Mucosa of stomach (tissue), 1 donor: ENCODE measurements around the gene EPM2AIP1.

Experiments
- H3K27me3 ChIP-seq: one replicate; pipeline ENCODE4 v1.7.0; 2013; ENCODE audit warnings: mild to moderate bottlenecking, low read length; ENCODE audit not compliant: control insufficient read depth, insufficient read depth
- H3K36me3 ChIP-seq: one replicate; pipeline ENCODE4 v1.7.0; 2013; ENCODE audit warnings: low read length; ENCODE audit not compliant: control insufficient read depth, insufficient read depth
- H3K4me1 ChIP-seq: one replicate; pipeline ENCODE4 v1.7.0; 2013; ENCODE audit warnings: mild to moderate bottlenecking, low read length; ENCODE audit not compliant: control insufficient read depth, insufficient read depth
- H3K4me3 ChIP-seq: one replicate; pipeline ENCODE4 v1.7.0; 2013; ENCODE audit warnings: low read length
- H3K9ac ChIP-seq: one replicate; pipeline ENCODE4 v1.7.0; 2013; ENCODE audit warnings: mild to moderate bottlenecking, low read length, moderate library complexity
- H3K9me3 ChIP-seq: one replicate; pipeline ENCODE4 v1.7.0; 2013; ENCODE audit warnings: mild to moderate bottlenecking, low read length, moderate library complexity; ENCODE audit not compliant: control insufficient read depth
- donor health status: Pancreatic carcinoma.

Gene EPM2AIP1

GRCh38 chr3:37026851-37027250, 33.9 kb upstream of the EPM2AIP1 start:
- no peaks in the 10 kb centered on the region for H3K4me1 ChIP-seq
- no peaks in the 10 kb centered on the region for H3K9me3 ChIP-seq
- peaks cover 17% of the 10 kb centered on the region for H3K36me3 ChIP-seq
- no peak overlapping the region for H3K9ac ChIP-seq
- H3K27me3 ChIP-seq: no peaks in the 10 kb centered on the region
- no peak overlapping the region for H3K4me3 ChIP-seq

GRCh38 chr3:37025561-37026335, 32.8 kb upstream of the EPM2AIP1 start:
- Histone ChIP-seq H3K36me3 (peaks cover 25% of the 10 kb centered on the region), H3K4me3 (no peak overlapping the region), H3K9me3 (no peaks in the 10 kb centered on the region), H3K4me1 (no peaks in the 10 kb centered on the region), H3K9ac (no peak overlapping the region), H3K27me3 (no peaks in the 10 kb centered on the region)

GRCh38 chr3:37024820-37025405, 32.0 kb upstream of the EPM2AIP1 start:
- H3K9me3 ChIP-seq: no peaks in the 10 kb centered on the region
- no peak overlapping the region for H3K9ac ChIP-seq
- peaks cover 25% of the 10 kb centered on the region for H3K36me3 ChIP-seq
- H3K4me3 ChIP-seq: no peak overlapping the region
- H3K4me1 ChIP-seq: no peaks in the 10 kb centered on the region
- H3K27me3 ChIP-seq: no peaks in the 10 kb centered on the region

GRCh38 chr3:37024092-37024491, 31.2 kb upstream of the EPM2AIP1 start:
- peaks cover 25% of the 10 kb centered on the region for H3K36me3 ChIP-seq
- no peaks in the 10 kb centered on the region for H3K27me3 ChIP-seq
- no peak overlapping the region for H3K9ac ChIP-seq
- no peaks in the 10 kb centered on the region for H3K9me3 ChIP-seq
- no peak overlapping the region for H3K4me3 ChIP-seq
- H3K4me1 ChIP-seq: no peaks in the 10 kb centered on the region

GRCh38 chr3:37017683-37018082, 24.8 kb upstream of the EPM2AIP1 start:
- Histone ChIP-seq H3K9me3 (no peaks in the 10 kb centered on the region), H3K4me3 (no peak overlapping the region), H3K27me3 (no peaks in the 10 kb centered on the region), H3K36me3 (peaks cover 24% of the 10 kb centered on the region), H3K4me1 (no peaks in the 10 kb centered on the region), H3K9ac (no peak overlapping the region)

- Histone ChIP-seq H3K4me3 (no peak overlapping the region), H3K9me3 (no peaks in the 10 kb centered on the region), H3K9ac (no peak overlapping the region), H3K27me3 (no peaks in the 10 kb centered on the region), H3K4me1 (no peaks in the 10 kb centered on the region), H3K36me3 (peaks cover 18% of the 10 kb centered on the region)
These were observed 24.0 kb upstream of the EPM2AIP1 start for GRCh38 chr3:37016903-37017302.

- H3K4me1 ChIP-seq: no peaks in the 10 kb centered on the region
- no peaks in the 10 kb centered on the region for H3K9me3 ChIP-seq
- peaks cover 9% of the 10 kb centered on the region for H3K36me3 ChIP-seq
These were observed 22.7 kb upstream of the EPM2AIP1 start for GRCh38 chr3:37015642-37016041.

GRCh38 chr3:37014620-37015019, 21.7 kb upstream of the EPM2AIP1 start:
- no peaks in the 10 kb centered on the region for H3K27me3 ChIP-seq
- H3K4me1 ChIP-seq: no peaks in the 10 kb centered on the region
- H3K4me3 ChIP-seq: no peak overlapping the region
- no peak overlapping the region for H3K9ac ChIP-seq
- H3K36me3 ChIP-seq: peaks cover 9% of the 10 kb centered on the region
- H3K9me3 ChIP-seq: no peaks in the 10 kb centered on the region

More at GRCh38 chr3:37015642-37016041, 22.7 kb upstream of the EPM2AIP1 start:
- H3K27me3 ChIP-seq: no peaks in the 10 kb centered on the region
- no peak overlapping the region for H3K4me3 ChIP-seq
- H3K9ac ChIP-seq: no peak overlapping the region

GRCh38 chr3:36993326-36994283, 674 bp upstream of the EPM2AIP1 start, which contains the start of gene MLH1:
Gene MLH1, plus strand, starts transcription at chr3:36993518. Its CDS starts 30 bp downstream, at chr3:36993548.
- no peaks in the 10 kb centered on the region for H3K27me3 ChIP-seq
- H3K9ac ChIP-seq: peak within 1 kb of the TSS; percentile 90
- H3K36me3 ChIP-seq: peaks cover 5% of the 10 kb centered on the region
- peak within 1 kb of the TSS; percentile 58 for H3K4me3 ChIP-seq
- no peaks in the 10 kb centered on the region for H3K9me3 ChIP-seq
- H3K4me1 ChIP-seq: peaks cover 18% of the 10 kb centered on the region

- peaks cover 18% of the 10 kb centered on the region for H3K4me1 ChIP-seq
- peak overlapping the region; percentile 58 for H3K4me3 ChIP-seq
- no peaks in the 10 kb centered on the region for H3K27me3 ChIP-seq
- peaks cover 5% of the 10 kb centered on the region for H3K36me3 ChIP-seq
- H3K9ac ChIP-seq: peak overlapping the region; percentile 90
- H3K9me3 ChIP-seq: no peaks in the 10 kb centered on the region
These were observed 767 bp downstream of the EPM2AIP1 start for GRCh38 chr3:36991923-36992805.

GRCh38 chr3:36991147-36991546, 1.8 kb downstream of the EPM2AIP1 start:
- Histone ChIP-seq H3K36me3 (peaks cover under 1% of the 10 kb centered on the region), H3K27me3 (no peaks in the 10 kb centered on the region), H3K9me3 (no peaks in the 10 kb centered on the region), H3K9ac (no peak overlapping the region), H3K4me3 (no peak overlapping the region), H3K4me1 (peaks cover 18% of the 10 kb centered on the region)
